ENCODE data around the gene SRI.
"Not testable (repeated sequence)": the region's sequence is repeated elsewhere in the genome, so short reads cannot be mapped to it uniquely, and the experiment has no call there.

Gene SRI, protein sequence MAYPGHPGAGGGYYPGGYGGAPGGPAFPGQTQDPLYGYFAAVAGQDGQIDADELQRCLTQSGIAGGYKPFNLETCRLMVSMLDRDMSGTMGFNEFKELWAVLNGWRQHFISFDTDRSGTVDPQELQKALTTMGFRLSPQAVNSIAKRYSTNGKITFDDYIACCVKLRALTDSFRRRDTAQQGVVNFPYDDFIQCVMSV

DNA sequence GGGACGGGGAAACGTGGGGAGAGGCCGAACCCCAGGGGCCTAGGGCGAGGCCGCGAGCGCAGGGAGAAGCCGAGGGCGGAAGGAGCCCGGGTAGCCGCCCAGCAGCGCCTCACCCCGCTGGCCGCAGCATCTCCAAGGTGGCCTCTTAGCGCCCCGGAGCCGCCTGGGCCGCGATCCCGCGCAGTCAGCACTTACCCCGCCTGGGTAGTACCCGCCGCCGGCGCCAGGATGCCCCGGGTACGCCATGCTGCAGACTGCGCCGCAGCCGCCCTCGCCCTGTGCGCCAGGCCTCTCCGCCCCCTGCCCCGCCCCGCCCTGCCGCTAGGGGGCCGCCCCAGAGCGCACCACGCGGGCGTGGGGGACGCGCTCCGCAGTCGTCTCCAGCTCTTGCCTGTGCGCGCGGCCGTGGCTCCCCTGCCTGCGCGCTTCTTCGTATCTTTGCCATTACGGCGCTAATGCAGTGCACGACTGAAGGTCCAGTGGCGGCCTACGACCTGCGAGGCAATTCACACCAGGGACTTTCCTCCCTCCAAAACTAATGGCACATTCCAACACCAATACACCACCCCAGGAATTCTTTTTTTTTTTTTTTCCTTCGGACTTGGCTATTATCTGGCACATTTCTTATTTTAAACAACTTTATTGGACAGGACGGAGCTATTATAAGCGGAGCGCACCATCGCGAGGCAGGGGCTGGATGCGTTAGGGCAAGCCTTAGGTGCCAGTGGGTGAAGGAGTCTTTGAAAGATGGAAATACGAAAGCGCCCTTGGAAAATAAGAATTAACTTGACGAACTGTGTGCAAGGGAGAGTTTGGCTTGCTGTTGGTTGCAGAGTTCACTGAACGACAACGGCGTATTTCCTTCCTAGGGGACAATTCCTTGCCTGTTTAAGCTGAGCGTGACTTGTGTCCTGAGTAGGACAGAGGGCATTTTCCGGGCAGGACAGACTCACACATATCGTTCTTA lies at the start of gene SRI:
Gene SRI, minus strand, starts transcription at position 258 of the 967 bp plus-strand sequence. Its CDS starts 12 bp downstream, at position 246.
- ATAC-seq = peak; percentile 97 to 98

DNA sequence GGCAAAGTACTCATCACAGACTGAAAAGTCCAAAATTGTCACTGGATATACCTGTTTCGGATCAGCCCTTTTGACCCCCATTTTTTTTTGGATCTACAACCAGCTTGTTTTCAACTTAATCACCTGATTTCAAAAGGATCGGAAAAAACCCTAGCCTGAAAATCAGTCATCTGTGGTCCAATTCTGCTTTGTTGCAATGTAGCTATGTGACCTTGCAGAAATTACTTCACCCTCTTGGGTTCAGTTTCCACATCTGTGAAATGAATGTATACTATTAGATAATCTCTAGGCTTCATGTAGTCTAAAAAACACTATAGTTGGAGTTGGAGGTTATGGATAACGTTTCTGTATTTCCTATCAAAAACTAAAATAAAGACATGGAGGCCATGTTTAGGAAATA lies 49.7 kb upstream of the SRI start:
- no peak for ATAC-seq

GRCh38 chr7:88268858-88269257 lies 49.0 kb upstream of the SRI start:
- no peak for ATAC-seq

DNA sequence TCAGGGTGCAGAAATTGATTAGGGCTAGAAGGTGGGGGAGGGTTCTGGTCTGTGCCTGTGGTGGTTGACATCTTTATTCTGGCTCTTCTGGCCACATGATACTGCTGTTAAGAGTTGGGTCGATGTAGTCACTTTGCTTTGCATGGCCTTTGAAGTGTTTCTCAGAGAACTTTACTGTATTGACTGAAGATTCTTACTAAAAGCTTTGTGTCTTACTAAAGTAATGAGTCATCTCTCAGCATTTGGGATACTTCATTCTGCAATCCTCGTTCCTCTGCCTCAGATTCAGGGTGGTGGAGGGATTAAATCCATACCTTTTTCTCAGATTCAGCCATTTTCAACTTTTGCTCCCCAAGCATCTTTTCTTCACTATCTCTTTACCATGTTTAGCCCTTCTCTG lies 48.2 kb upstream of the SRI start:
- no peak for ATAC-seq

DNA sequence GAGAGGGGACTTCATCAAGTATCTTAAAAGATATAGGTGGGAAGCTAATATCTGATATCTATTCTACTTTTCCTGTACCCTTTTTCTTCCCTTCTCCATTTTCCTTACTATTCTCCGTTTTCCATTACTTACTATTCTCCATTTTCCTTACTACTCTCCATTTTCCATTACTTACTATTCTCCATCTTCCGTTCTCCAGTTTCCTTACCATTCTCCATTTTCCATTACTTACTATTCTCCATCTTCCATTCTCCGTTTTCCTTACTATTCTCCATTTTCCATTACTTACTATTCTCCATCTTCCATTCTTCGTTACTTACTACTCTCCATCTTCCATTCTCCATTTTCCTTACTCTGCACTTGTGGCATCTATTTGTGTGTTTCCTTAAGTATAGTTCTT lies 47.6 kb upstream of the SRI start:
- ATAC-seq = no peak

- not testable (repeated sequence) for ATAC-seq
These were observed 45.1 kb upstream of the SRI start for GRCh38 chr7:88264987-88265386.

DNA sequence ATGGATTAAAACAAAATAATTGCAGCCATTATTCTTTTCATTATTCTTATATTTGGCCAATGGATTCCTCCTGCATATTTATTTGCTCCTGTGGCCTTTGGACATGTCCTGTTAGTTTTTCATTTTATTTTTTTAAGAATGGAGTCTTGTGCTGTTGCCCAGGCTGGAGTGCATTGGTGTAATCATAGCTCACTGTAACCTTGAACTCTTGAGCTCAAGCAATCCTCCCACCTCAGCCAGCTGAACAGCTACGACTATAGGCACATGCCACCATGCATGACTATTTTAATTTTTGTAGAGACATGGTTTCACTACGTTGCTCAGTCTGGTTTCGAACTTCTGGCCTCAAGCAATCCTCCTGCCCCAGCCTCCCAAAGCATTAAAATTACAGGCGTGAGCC lies 42.7 kb upstream of the SRI start:
- no peak for ATAC-seq

DNA sequence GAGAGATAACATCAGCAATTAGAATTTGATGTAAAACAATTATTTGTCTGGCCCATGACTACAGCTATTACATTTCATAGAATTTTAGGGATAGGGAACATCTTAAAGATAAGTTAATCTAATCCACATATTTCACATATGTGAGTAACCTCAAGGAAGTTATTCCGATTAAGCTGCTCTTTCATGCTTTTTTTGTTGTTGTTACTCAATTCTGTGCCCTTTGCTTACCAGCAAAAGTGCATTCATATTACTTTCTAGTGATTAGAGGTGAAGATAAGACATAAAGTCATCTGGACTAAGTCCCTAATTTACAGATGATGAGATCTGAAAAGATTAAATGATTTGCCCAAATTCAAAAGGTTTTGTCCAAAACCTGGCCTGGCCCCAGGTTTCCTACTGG lies 40.9 kb upstream of the SRI start:
- no peak for ATAC-seq

DNA sequence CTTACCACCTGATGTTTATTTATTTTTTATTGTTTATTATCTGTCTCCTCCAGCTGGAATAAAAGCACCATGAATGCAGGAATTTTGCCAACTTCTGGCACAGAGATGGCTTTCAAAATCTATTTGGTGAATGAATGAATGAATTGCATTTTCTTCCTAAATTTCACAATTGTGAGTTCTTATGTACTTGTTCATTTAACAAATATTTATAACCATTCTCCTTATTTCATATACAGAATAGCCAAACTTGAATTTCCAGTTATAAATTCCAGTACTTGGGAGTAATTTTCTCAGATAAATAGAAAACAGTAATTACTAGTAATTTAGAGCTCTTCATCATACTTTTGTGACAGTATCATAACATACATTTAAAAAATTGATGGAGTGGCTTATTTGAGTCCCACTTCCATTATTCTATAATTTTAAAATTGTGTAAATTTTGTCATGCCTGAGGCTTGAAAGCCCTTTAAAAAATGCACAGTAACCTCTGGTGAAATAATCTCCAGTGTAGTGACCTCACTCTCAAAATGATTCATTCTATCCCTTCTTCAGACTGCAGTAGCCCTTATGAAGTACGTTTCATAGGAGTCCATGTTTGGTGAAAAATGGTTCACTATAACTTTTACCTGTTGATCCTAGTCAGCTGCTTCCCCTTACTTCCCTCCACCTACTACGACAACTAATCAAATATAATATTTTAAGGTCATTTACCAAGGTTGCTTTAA lies 40.0 kb upstream of the SRI start:
- ATAC-seq = no peak

- ATAC-seq = not testable (repeated sequence)
These were observed 38.5 kb upstream of the SRI start for GRCh38 chr7:88258296-88258695.

DNA sequence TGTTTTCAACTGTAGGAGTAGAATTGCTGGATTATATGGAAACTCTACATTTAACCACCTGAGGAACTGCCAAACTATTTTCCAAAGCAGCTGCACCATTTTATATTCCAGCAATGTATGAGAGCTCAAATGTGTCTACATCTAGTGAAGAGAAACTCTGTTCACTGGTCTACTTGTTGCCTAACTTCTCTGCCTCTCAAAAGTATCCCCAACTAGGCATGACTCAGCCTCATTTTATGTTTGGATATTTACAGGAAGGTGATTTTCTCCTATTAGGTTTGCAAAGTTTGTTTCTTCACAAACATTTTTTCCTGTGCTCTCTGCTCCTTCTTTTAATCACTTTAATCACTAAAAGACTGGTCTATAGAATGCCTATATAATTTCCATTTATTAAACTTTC lies 37.1 kb upstream of the SRI start:
- no peak for ATAC-seq

DNA sequence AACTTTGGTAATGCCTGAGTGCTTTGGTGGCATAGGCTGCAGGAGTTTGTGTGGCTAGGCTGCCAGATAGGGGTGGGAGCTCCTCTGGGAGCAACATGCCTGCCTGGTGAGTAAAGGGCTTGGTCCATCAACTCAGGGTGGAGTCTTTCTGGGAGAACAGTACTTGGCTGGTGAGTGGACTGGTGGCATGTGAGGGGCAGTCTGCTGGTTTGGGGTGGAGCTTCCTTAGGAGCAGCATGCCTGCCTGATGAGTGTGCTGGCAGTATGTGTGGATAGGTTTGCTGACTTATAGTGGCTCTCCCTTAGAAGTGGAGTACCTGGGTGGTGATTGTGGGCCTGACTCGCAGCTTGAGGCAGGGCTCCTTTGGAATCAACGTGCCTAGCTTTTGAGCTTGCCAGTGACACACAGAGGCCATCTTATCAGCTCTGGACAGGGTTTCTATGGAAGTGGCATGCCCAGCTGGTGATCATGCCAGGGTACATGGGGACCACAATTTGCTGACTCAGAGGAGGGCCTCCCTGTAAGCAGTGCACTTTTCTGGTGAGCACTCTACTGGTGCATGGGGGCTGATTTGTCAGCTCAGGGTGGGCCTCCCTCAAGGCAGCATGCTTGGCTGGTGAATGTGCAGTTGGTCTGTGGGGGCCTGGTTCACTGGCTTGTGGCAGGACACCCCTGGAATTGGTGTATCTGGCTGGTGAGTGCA lies 35.0 kb upstream of the SRI start:
- ATAC-seq = no peak

- no peak for ATAC-seq
These were observed 33.8 kb upstream of the SRI start for GRCh38 chr7:88253640-88254039.

DNA sequence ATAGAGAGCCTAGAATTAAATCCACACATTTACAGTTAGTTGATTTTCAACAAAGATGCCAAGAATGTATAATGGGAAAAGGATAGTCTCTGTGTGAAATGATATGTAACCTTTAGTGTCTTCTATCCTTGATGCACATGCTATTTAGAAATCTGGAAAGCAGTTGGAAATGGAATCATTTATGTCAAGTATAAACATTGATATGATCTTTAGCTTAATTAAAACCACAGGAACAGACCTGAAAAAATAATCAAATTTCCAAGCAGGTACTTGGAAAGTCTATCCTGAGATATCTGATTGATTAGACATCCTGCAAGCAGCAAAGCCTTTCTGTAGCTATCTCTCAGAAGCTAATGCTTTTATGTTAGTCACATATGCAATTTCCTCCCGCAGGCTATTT lies 24.4 kb upstream of the SRI start:
- ATAC-seq = no peak

DNA sequence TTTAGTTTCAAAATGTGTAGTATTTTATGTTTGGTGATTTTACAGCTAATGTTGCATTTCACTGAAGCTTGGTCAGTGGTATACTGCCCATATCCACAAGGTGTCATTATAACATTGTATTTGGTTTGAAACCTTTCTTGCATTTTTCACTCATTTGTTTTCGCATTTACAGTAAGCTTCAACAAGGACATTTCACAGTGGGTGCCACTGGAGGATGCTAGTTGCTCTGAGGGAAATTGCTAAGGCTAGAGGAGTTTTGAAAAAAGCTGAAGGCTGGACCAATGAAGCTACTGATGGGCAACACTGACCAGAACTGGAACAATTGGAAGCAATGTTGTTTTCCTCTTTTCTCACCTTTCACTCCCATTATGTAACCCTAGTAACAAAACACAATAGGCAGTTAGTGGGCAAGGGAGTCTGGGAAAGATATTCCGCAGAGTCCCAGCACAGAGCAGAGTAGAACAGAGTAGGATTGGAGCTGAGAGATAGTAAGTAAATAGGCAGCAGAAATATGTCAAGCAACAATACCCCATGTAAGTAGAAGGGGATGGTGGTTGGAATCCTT lies 23.6 kb upstream of the SRI start:
- no peak for ATAC-seq

DNA sequence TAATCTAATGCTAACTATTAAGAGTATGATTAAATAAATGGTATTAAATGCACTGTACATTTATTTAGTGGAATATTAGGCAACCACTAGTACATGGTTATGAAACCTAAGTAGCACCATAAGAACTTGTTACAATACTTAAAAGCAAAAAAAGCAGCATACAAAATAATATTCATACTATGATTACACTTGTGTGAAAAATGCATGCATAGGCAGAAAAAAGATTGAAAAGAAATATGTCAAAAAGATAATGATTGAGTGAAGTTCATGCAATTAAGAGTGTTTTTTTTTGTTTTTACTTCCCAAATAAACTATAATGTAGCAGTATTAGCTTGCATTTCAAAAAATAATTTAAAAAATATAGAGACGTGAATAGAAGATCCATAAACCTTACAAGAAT lies 20.0 kb upstream of the SRI start:
- no peak for ATAC-seq

GRCh38 chr7:88233828-88234227 lies 14.0 kb upstream of the SRI start:
- ATAC-seq = no peak

- ATAC-seq = no peak
These were observed 10.8 kb upstream of the SRI start for GRCh38 chr7:88230646-88231045.

DNA sequence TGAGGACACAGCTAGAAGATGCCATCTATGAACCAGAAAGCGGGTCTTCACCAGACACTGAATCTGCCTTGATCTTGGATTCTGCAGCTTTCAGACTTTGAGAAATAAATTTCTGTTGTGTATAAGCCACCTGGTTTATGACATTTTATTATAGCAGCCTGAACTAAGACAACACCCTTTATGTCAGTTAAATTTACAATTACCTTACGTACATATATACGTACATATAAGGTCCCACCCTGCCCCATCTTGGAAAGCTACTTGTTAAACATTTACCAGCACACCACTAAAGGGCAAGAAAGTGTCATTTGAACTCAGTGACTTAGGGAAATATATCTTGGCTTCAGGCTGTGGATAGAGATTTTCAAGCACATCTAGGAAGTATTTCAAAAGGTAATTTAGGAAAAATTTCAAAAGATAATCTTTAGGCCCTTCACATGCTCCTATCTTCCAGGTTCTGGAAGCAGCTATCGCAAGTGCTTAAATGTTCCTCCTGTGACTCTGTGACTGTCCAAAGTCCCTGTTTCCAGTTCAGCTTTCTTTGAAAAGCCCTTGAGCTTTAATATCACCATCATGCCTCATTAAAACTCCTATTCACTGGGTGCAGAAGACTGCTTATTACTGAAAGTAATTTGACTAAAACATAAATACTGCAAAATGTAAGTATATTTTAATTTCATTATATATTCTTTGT lies 9.6 kb upstream of the SRI start:
- ATAC-seq = no peak

DNA sequence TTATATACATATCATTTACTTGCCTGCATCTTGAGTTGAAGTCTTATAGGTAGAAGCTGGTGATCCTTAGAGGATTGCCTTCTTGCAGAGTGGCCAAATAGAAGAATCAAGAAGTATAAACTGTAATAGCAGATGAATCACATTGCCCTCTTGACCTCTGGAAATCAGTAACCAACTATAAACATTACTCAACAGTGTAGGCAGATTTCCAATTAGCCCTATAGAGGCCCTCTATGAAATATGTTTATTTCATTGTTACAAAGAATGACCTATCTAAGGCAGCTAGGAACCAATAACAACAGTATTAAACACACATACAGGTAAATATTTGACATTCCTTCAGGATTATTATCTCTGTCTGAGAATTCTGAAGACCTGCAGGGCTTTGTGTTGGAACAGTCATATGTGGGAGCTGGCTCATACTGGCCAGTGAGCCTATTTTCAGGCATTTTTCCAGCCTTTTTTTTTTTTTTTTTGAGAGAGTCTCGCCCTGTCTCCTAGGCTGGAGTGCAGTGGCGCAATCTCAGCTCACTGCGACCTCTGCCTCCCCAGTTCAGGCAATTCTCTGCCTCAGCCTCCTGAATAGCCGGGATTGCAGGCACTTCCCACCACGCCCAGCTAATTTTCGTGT lies 7.2 kb upstream of the SRI start:
- ATAC-seq = no peak

- ATAC-seq = no peak
These were observed 6.4 kb upstream of the SRI start for GRCh38 chr7:88226201-88226600.
